22Rv1 (cell line): Measurements from ENCODE around the gene NPHS1.

Source experiments
- CTCF ChIP-seq: fragments of 450-650 bp; IDR thresholded peaks from 2 replicates; pipeline ENCODE4 v1.5.1; 2017; ENCODE audit warnings: mild to moderate bottlenecking
- ZFX ChIP-seq: fragments of 450-650 bp; IDR thresholded peaks from 2 replicates; pipeline ENCODE4 v1.6.1; 2017; ENCODE audit warnings: antibody characterized with exemption, borderline replicate concordance

- TF ChIP-seq CTCF (no peak), ZFX (no peak)
Measured at GRCh38 chr19:35868823-35869326, 16.6 kb upstream of the NPHS1 start.
